Measurements from ENCODE around the gene BRD3. TPM values are rescaled to one million over a fixed set of nuclear protein-coding genes. Genes with fewer than 3 reads are reported as not detected.
A peak's percentile ranks its signal among the peaks of the same experiment; 100 is the strongest.

BRD3 gene
- total RNA-seq, 1 donor from 2014 or later = 20.9 TPM

DNA sequence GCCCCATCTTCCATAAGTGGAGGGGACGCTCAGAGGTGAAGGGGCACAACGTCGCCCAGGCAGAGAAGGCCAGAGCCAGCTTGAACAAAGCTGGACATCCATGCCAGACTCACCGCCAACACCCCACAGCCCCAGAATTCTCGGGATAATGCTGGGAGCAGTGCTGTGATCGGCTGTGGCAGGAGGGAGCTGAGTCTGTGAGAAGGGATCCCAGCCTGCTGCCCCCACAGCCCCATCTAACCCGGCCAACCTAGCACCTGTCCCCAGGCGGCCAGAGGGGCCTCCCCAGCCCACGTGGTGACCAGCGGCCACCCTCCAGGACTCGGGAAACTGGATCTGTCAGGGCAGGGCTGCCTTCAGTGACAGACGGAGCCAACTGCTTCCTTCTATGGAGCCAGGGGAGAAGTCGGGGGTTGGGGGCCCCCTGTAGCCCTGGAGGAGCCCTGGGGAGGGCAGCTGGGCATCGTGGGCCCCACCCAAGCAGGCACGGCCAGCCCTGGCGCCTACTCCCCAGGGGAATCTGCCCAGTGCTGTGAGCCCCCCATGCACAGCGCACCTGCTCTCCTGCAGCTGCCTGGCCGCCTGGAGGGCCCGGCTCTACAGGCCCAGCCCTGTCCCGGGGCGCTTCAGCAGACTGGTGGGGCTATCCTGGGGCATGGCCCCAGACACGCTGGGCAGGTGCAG is 6.0 kb downstream of the BRD3 start:
- Histone ChIP-seq H3K36me3 (ENCODE audit: control insufficient read depth in 3 of 3, insufficient read depth in 3 of 3, low read length in 3 of 3) (peaks cover 0 to 2% (median 0%) of the 10 kb centered on the region in 3 donors), H3K27me3 (ENCODE audit: control insufficient read depth in 3 of 3, insufficient read depth in 3 of 3, low read length in 3 of 3) (no peaks in the 10 kb centered on the region), H3K4me3 (ENCODE audit: low read length in 3 of 3) (peak overlapping the region in 2 of 3 donors; percentile 43 to 54), H3K27ac (ENCODE audit: low read depth, low read length) (peak overlapping the region; percentile 75), H3K9me3 (ENCODE audit: control insufficient read depth in 3 of 3, low read length in 3 of 3) (no peaks in the 10 kb centered on the region), H3K9ac (ENCODE audit: low read depth in 1 of 3, low read length in 3 of 3) (peak overlapping the region; percentile 63 to 79 (median 69)), H3K4me1 (ENCODE audit: control insufficient read depth in 3 of 3, insufficient read depth in 3 of 3, low read length in 3 of 3) (peaks cover 91 to 97% (median 95%) of the 10 kb centered on the region in 3 donors)

- peaks cover 92 to 97% (median 96%) of the 10 kb centered on the region in 3 donors for H3K4me1 ChIP-seq (ENCODE audit: control insufficient read depth in 3 of 3, insufficient read depth in 3 of 3, low read length in 3 of 3)
- peak overlapping the region in 2 of 3 donors; percentile 42 to 52 for H3K4me3 ChIP-seq (ENCODE audit: low read length in 3 of 3)
- no peaks in the 10 kb centered on the region for H3K9me3 ChIP-seq (ENCODE audit: control insufficient read depth in 3 of 3, low read length in 3 of 3)
- peak overlapping the region; percentile 75 for H3K27ac ChIP-seq (ENCODE audit: low read depth, low read length)
- peaks cover 0 to 2% (median 0%) of the 10 kb centered on the region in 3 donors for H3K36me3 ChIP-seq (ENCODE audit: control insufficient read depth in 3 of 3, insufficient read depth in 3 of 3, low read length in 3 of 3)
- H3K9ac ChIP-seq (ENCODE audit: low read depth in 1 of 3, low read length in 3 of 3) = peak overlapping the region; percentile 38 to 79 (median 69)
- no peaks in the 10 kb centered on the region for H3K27me3 ChIP-seq (ENCODE audit: control insufficient read depth in 3 of 3, insufficient read depth in 3 of 3, low read length in 3 of 3)
Observed at GRCh38 chr9:134061019-134061687, 6.7 kb downstream of the BRD3 start.

DNA sequence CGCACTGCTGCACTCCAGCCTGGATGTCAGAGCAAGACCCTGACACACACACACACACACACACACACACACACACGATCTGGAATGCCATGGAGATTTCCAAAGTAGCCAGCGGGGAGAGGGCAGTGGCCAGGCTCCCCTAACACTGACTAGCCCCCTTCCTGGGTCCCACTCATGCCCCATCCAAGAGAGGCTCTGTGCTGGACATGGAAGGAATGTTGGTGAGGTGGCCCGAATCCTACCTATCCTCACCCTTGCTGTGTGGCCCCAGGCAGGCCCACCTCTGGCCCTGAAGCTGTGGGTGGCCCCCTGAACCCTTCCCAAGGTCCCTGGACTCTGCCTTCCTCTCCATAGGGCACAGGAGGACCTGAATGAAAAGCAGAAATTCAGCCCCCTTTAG is 7.3 kb downstream of the BRD3 start:
- no peak overlapping the region for H3K4me3 ChIP-seq (ENCODE audit: low read length in 3 of 3)
- peaks cover 94 to 97% (median 96%) of the 10 kb centered on the region in 3 donors for H3K4me1 ChIP-seq (ENCODE audit: control insufficient read depth in 3 of 3, insufficient read depth in 3 of 3, low read length in 3 of 3)
- H3K9ac ChIP-seq (ENCODE audit: low read depth in 1 of 3, low read length in 3 of 3) = peak overlapping the region in 2 of 3 donors; percentile 38 to 79
- no peaks in the 10 kb centered on the region for H3K9me3 ChIP-seq (ENCODE audit: control insufficient read depth in 3 of 3, low read length in 3 of 3)
- H3K27me3 ChIP-seq (ENCODE audit: control insufficient read depth in 3 of 3, insufficient read depth in 3 of 3, low read length in 3 of 3) = no peaks in the 10 kb centered on the region
- H3K36me3 ChIP-seq (ENCODE audit: control insufficient read depth in 3 of 3, insufficient read depth in 3 of 3, low read length in 3 of 3) = peaks cover 0 to 2% (median 0%) of the 10 kb centered on the region in 3 donors
- H3K27ac ChIP-seq (ENCODE audit: low read depth, low read length) = no peak overlapping the region

DNA sequence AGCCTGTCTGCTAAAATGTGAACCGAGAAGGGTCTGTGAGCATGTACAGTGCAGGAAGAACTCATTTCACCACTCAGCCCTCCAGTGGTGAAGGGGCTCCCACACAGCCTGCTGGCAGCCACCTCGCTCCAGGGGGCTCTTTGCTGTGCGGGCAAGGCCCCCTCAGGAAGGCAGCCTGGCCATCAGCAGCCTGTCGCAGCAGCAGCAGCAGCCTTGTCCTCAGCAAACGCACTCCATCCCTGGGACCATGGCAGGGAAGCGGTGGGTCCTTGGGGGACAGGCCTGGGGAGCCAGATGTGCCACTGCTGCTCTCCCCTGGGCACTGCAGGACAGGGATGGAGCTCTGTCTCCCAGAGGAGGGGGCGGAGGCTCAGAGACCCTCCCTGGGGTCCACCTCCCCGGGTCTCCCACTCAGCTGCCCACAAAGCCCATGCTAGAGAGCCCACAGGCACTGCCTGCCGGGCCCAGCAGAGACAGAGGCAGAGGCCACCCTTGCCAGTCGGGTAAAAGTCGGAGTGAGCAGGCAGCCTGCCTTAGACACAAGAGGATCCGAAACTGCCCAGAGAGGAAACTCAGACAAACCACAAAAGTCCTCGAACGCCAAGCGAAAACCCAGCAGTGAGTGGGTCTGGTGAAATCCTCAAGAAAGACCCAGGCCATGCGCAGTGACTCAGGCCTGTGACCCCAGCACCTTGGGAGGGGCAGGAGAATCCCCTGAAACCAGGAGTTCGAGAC is 8.0 kb downstream of the BRD3 start:
- H3K27ac ChIP-seq (ENCODE audit: low read depth, low read length) = no peak overlapping the region
- peaks cover 0 to 2% (median 0%) of the 10 kb centered on the region in 3 donors for H3K36me3 ChIP-seq (ENCODE audit: control insufficient read depth in 3 of 3, insufficient read depth in 3 of 3, low read length in 3 of 3)
- H3K9me3 ChIP-seq (ENCODE audit: control insufficient read depth in 3 of 3, low read length in 3 of 3) = no peaks in the 10 kb centered on the region
- no peaks in the 10 kb centered on the region for H3K27me3 ChIP-seq (ENCODE audit: control insufficient read depth in 3 of 3, insufficient read depth in 3 of 3, low read length in 3 of 3)
- H3K9ac ChIP-seq (ENCODE audit: low read depth in 1 of 3, low read length in 3 of 3) = peak overlapping the region; percentile 7 to 79 (median 20)
- H3K4me3 ChIP-seq (ENCODE audit: low read length in 3 of 3) = no peak overlapping the region
- peaks cover 97 to 98% (median 98%) of the 10 kb centered on the region in 3 donors for H3K4me1 ChIP-seq (ENCODE audit: control insufficient read depth in 3 of 3, insufficient read depth in 3 of 3, low read length in 3 of 3)

GRCh38 chr9:134059188-134059641 is 8.6 kb downstream of the BRD3 start:
- no peaks in the 10 kb centered on the region for H3K9me3 ChIP-seq (ENCODE audit: control insufficient read depth in 3 of 3, low read length in 3 of 3)
- peak overlapping the region in 1 of 3 donors; percentile 9 for H3K4me3 ChIP-seq (ENCODE audit: low read length in 3 of 3)
- peaks cover 0 to 2% (median 0%) of the 10 kb centered on the region in 3 donors for H3K36me3 ChIP-seq (ENCODE audit: control insufficient read depth in 3 of 3, insufficient read depth in 3 of 3, low read length in 3 of 3)
- no peak overlapping the region for H3K27ac ChIP-seq (ENCODE audit: low read depth, low read length)
- H3K4me1 ChIP-seq (ENCODE audit: control insufficient read depth in 3 of 3, insufficient read depth in 3 of 3, low read length in 3 of 3) = peaks cover 97 to 99% (median 98%) of the 10 kb centered on the region in 3 donors
- H3K27me3 ChIP-seq (ENCODE audit: control insufficient read depth in 3 of 3, insufficient read depth in 3 of 3, low read length in 3 of 3) = no peaks in the 10 kb centered on the region
- peak overlapping the region in 2 of 3 donors; percentile 7 to 40 for H3K9ac ChIP-seq (ENCODE audit: low read depth in 1 of 3, low read length in 3 of 3)

DNA sequence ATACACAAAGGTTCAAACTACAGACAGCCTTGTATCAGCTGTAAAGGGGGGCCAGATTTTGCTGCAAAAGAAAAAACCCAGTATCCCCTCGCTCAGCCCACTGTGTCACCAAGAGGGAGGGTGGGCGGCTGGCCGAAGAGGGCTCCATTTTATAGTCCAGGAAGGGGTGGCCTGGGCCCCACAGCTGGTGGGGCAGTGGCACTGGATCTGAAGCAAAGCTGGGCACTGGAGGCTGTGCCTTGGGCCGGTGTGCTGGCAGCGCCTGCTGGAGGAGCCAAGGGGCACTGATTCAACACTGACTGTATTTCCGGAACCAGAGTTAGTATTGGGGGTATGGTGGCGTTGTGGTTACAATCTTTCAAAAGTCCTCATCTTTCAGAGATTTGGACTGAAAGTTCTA is 9.1 kb downstream of the BRD3 start:
- Histone ChIP-seq H3K27me3 (ENCODE audit: control insufficient read depth in 3 of 3, insufficient read depth in 3 of 3, low read length in 3 of 3) (no peaks in the 10 kb centered on the region), H3K36me3 (ENCODE audit: control insufficient read depth in 3 of 3, insufficient read depth in 3 of 3, low read length in 3 of 3) (peaks cover 0 to 2% (median 0%) of the 10 kb centered on the region in 3 donors), H3K9ac (ENCODE audit: low read depth in 1 of 3, low read length in 3 of 3) (peak overlapping the region in 2 of 3 donors; percentile 7 to 40), H3K4me1 (ENCODE audit: control insufficient read depth in 3 of 3, insufficient read depth in 3 of 3, low read length in 3 of 3) (peaks cover 99 to 100% (median 100%) of the 10 kb centered on the region in 3 donors), H3K27ac (ENCODE audit: low read depth, low read length) (no peak overlapping the region), H3K4me3 (ENCODE audit: low read length in 3 of 3) (peak overlapping the region in 1 of 3 donors; percentile 9), H3K9me3 (ENCODE audit: control insufficient read depth in 3 of 3, low read length in 3 of 3) (no peaks in the 10 kb centered on the region)

DNA sequence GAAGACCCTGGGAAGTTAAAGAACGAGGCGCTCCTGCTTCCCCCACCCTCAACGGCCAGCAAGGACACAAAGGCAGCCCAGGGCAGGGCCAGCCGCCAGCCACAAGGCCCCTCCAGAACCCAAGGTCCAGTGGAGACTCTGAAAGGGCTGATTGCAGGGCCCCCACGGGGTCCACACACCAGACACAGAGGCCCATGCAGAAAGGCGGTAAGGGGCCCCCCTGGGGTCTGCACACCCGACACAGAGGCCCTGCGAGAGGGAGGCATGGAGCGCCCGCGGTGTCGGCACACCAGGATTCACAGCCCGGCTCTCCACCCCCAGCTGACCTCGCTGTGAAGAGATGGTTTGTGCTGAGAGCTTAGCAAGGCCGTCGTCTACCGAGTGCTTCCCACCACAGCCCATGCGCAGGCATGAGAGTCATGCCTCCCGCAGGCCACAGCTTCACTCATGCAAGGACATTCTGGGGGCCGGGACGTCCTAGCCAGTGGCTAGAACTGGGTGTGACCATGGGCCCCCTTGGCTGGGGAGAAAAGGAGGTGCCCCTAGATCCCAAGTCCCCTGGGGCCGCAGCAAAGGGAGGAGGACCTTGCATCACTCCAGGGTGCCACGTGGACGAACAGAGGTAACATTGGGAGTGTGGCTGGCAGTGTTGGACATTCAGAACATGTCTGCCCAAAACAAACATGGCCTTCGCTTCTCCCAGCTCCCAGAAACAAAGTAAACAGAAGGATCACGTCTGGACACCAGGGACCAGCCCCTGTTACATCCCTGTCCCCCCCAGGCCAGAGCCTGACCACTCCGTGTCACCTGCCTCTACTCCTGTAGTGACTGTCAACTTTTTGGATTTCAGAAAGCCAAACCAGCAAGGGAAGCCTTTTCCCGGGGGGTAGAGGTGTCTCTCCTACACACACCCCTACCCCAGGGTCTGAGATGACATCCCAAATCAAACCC is 9.8 kb downstream of the BRD3 start:
- H3K36me3 ChIP-seq (ENCODE audit: control insufficient read depth in 3 of 3, insufficient read depth in 3 of 3, low read length in 3 of 3) = peaks cover under 1 to 4% (median under 1%) of the 10 kb centered on the region in 3 donors
- H3K4me3 ChIP-seq (ENCODE audit: low read length in 3 of 3) = no peak overlapping the region
- H3K4me1 ChIP-seq (ENCODE audit: control insufficient read depth in 3 of 3, insufficient read depth in 3 of 3, low read length in 3 of 3) = peaks cover 97 to 100% (median 97%) of the 10 kb centered on the region in 3 donors
- peak overlapping the region in 2 of 3 donors; percentile 43 to 50 for H3K9ac ChIP-seq (ENCODE audit: low read depth in 1 of 3, low read length in 3 of 3)
- no peaks in the 10 kb centered on the region for H3K9me3 ChIP-seq (ENCODE audit: control insufficient read depth in 3 of 3, low read length in 3 of 3)
- H3K27ac ChIP-seq (ENCODE audit: low read depth, low read length) = no peak overlapping the region
- no peaks in the 10 kb centered on the region for H3K27me3 ChIP-seq (ENCODE audit: control insufficient read depth in 3 of 3, insufficient read depth in 3 of 3, low read length in 3 of 3)

- H3K36me3 ChIP-seq (ENCODE audit: control insufficient read depth in 3 of 3, insufficient read depth in 3 of 3, low read length in 3 of 3) = peaks cover 8 to 11% (median 8%) of the 10 kb centered on the region in 3 donors
- no peaks in the 10 kb centered on the region for H3K9me3 ChIP-seq (ENCODE audit: control insufficient read depth in 3 of 3, low read length in 3 of 3)
- H3K27ac ChIP-seq (ENCODE audit: low read depth, low read length) = peak overlapping the region; percentile 63
- no peak overlapping the region for H3K4me3 ChIP-seq (ENCODE audit: low read length in 3 of 3)
- peak overlapping the region in 2 of 3 donors; percentile 24 to 79 for H3K9ac ChIP-seq (ENCODE audit: low read depth in 1 of 3, low read length in 3 of 3)
- H3K4me1 ChIP-seq (ENCODE audit: control insufficient read depth in 3 of 3, insufficient read depth in 3 of 3, low read length in 3 of 3) = peaks cover 89 to 100% (median 92%) of the 10 kb centered on the region in 3 donors
- H3K27me3 ChIP-seq (ENCODE audit: control insufficient read depth in 3 of 3, insufficient read depth in 3 of 3, low read length in 3 of 3) = no peaks in the 10 kb centered on the region
Observed at GRCh38 chr9:134057307-134057657, 10.5 kb downstream of the BRD3 start.
